OCI-M2 (cell line): ENCODE data around the gene UIMC1.
"Not testable (repeated sequence)": the region's sequence is repeated elsewhere in the genome, so short reads cannot be mapped to it uniquely, and the experiment has no call there.

Experiments used
- DNase-seq: peaks from one replicate; lab custom pipeline; 2025; ENCODE audit not compliant: unreplicated experiment; lab: John Stamatoyannopoulos, UW

Gene UIMC1

GRCh38 chr5:176873011-176873410, 133.6 kb downstream of the UIMC1 start:
- not testable (repeated sequence) for DNase-seq

GRCh38 chr5:176872586-176872985, 134.0 kb downstream of the UIMC1 start:
- not testable (repeated sequence) for DNase-seq

GRCh38 chr5:176870644-176871043, 135.9 kb downstream of the UIMC1 start:
- DNase-seq = not testable (repeated sequence)

GRCh38 chr5:176870110-176870591, 136.4 kb downstream of the UIMC1 start:
- DNase-seq = no peak

GRCh38 chr5:176869501-176870109, 137.0 kb downstream of the UIMC1 start:
- DNase-seq = no peak

- DNase-seq = no peak
These were observed 137.8 kb downstream of the UIMC1 start for GRCh38 chr5:176868731-176869130.

GRCh38 chr5:176868126-176868525, 138.5 kb downstream of the UIMC1 start:
- no peak for DNase-seq

- DNase-seq = no peak
These were observed 139.8 kb downstream of the UIMC1 start for GRCh38 chr5:176866707-176867310.

GRCh38 chr5:176865964-176866363, 140.6 kb downstream of the UIMC1 start:
- DNase-seq = no peak

- no peak for DNase-seq
These were observed 141.8 kb downstream of the UIMC1 start for GRCh38 chr5:176864755-176865154.

- DNase-seq = no peak
These were observed 142.8 kb downstream of the UIMC1 start for GRCh38 chr5:176863765-176864098.

- DNase-seq = no peak
These were observed 143.4 kb downstream of the UIMC1 start for GRCh38 chr5:176863041-176863764.

GRCh38 chr5:176862330-176862995, 144.1 kb downstream of the UIMC1 start:
- DNase-seq = no peak

GRCh38 chr5:176861276-176861675, 145.3 kb downstream of the UIMC1 start:
- no peak for DNase-seq

- no peak for DNase-seq
These were observed 146.2 kb downstream of the UIMC1 start for GRCh38 chr5:176860381-176860780.

GRCh38 chr5:176859916-176860315, 146.7 kb downstream of the UIMC1 start:
- DNase-seq = no peak

GRCh38 chr5:176857894-176858273, 148.7 kb downstream of the UIMC1 start:
- no peak for DNase-seq

- no peak for DNase-seq
These were observed 149.2 kb downstream of the UIMC1 start for GRCh38 chr5:176857216-176857893.

GRCh38 chr5:176856746-176857145, 149.8 kb downstream of the UIMC1 start:
- no peak for DNase-seq

GRCh38 chr5:176855598-176855997, 151.0 kb downstream of the UIMC1 start:
- no peak for DNase-seq
